Upper lobe of left lung (tissue), 4 donors: ENCODE data around the gene CCL3.

Source experiments
- EP300 ChIP-seq, 4 donors: sonication (generic); formaldehyde crosslinking; IDR thresholded peaks; one replicate each; pipeline ENCODE4 v1.5.1; 2017; ENCODE audit warnings: antibody characterized with exemption in 4 of 4, control low read depth in 2 of 4
- POLR2A ChIP-seq, 4 donors: fragments of 450-650 bp; IDR thresholded peaks; one replicate each; pipeline ENCODE4 v1.5.1; 2016 to 2017; ENCODE audit warnings: antibody characterized with exemption in 4 of 4, mild to moderate bottlenecking in 2 of 4
- TF ChIP-seq, protein P1 (sequence below), 6 experiments: fragments of 450-650 bp in 4 of 6; fragments of 200-600 bp in 2 of 6; sonication (generic) in 2 of 6; IDR thresholded peaks; one replicate each; pipeline ENCODE4 v1.5.1; 2016 to 2019; ENCODE audit warnings: antibody characterized with exemption in 6 of 6

DNA sequence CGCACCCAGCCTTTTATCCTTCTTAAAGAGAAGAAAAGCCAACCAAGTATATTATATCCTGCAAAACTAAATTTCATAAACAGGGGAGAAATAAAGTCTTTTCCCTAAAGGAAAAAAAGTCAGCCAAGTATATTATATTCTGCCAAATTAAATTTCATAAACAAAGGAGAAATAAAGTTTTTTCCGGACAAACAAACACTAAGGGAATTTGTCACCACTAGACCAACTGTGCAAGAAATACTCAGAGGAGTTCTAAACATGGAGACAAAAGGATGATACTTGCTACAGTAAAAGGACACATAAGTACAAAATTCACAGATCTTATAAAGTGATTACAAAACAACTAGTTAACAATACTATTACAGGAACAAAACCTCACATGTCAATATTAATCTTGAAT is 40.3 kb downstream of the CCL3 start:
- TF ChIP-seq, protein P1, sequence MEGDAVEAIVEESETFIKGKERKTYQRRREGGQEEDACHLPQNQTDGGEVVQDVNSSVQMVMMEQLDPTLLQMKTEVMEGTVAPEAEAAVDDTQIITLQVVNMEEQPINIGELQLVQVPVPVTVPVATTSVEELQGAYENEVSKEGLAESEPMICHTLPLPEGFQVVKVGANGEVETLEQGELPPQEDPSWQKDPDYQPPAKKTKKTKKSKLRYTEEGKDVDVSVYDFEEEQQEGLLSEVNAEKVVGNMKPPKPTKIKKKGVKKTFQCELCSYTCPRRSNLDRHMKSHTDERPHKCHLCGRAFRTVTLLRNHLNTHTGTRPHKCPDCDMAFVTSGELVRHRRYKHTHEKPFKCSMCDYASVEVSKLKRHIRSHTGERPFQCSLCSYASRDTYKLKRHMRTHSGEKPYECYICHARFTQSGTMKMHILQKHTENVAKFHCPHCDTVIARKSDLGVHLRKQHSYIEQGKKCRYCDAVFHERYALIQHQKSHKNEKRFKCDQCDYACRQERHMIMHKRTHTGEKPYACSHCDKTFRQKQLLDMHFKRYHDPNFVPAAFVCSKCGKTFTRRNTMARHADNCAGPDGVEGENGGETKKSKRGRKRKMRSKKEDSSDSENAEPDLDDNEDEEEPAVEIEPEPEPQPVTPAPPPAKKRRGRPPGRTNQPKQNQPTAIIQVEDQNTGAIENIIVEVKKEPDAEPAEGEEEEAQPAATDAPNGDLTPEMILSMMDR (IDR thresholded peaks at IDR 0.05) = no peak
- TF ChIP-seq EP300 (IDR thresholded peaks at IDR 0.05) = no peak
- TF ChIP-seq POLR2A (IDR thresholded peaks at IDR 0.05) = no peak
